SK-N-SH treated with all-trans-retinoic acid at 6 μM for 48 hours (cell line): ENCODE measurements around the gene MOGAT1.

Source experiments
- CREB5 ChIP-seq: fragments of 250-450 bp; sonication (Bioruptor Pico); IDR thresholded peaks from 2 replicates; pipeline ENCODE4 v1.5.1; 2020; ENCODE audit warnings: low read depth, mild to moderate bottlenecking, moderate library complexity
- CSDC2 ChIP-seq: fragments of 250-450 bp; sonication (Bioruptor Pico); IDR thresholded peaks from 2 replicates; pipeline ENCODE4 v1.5.0; 2020; ENCODE audit warnings: mild to moderate bottlenecking, moderate library complexity
- ESRRG ChIP-seq: fragments of 250-450 bp; sonication (Bioruptor Pico); IDR thresholded peaks from 2 replicates; pipeline ENCODE4 v1.6.1; 2021; ENCODE audit warnings: mild to moderate bottlenecking
- PATZ1 ChIP-seq: fragments of 250-450 bp; sonication (Bioruptor Pico); IDR thresholded peaks from 2 replicates; pipeline ENCODE4 v1.8.0; 2020; ENCODE audit warnings: mild to moderate bottlenecking, moderate library complexity, borderline replicate concordance
- RARB ChIP-seq: fragments of 250-450 bp; sonication (Bioruptor Pico); IDR thresholded peaks from 2 replicates; pipeline ENCODE4 v1.8.0; 2021; ENCODE audit warnings: mild to moderate bottlenecking, moderate library complexity
- TCF4 ChIP-seq: fragments of 250-450 bp; sonication (Bioruptor Pico); IDR thresholded peaks from 2 replicates; pipeline ENCODE4 v1.8.0; 2021; ENCODE audit warnings: mild to moderate bottlenecking, moderate library complexity, borderline replicate concordance
- TSHZ2 ChIP-seq: fragments of 250-450 bp; sonication (Bioruptor Pico); IDR thresholded peaks from 2 replicates; pipeline ENCODE4 v1.5.0; 2020; ENCODE audit warnings: mild to moderate bottlenecking, moderate library complexity
- ZFP3 ChIP-seq: fragments of 250-450 bp; sonication (Bioruptor Pico); IDR thresholded peaks from 2 replicates; pipeline ENCODE4 v1.5.0; 2020; ENCODE audit warnings: mild to moderate bottlenecking, moderate library complexity
- ZFP30 ChIP-seq: fragments of 450-650 bp; formaldehyde crosslinking; IDR thresholded peaks from 2 replicates; pipeline ENCODE4 v1.5.0; 2022; ENCODE audit warnings: mild to moderate bottlenecking, moderate library complexity
- ZNF70 ChIP-seq: fragments of 450-650 bp; formaldehyde crosslinking; IDR thresholded peaks from 2 replicates; pipeline ENCODE4 v1.5.0; 2020; ENCODE audit warnings: mild to moderate bottlenecking, moderate library complexity
- ZNF8 ChIP-seq: fragments of 450-650 bp; formaldehyde crosslinking; IDR thresholded peaks from 2 replicates; pipeline ENCODE4 v1.5.0; 2020; ENCODE audit warnings: mild to moderate bottlenecking, moderate library complexity

GRCh38 chr2:222739939-222740338, 68.5 kb downstream of the MOGAT1 start:
- TF ChIP-seq ESRRG = no peak
- TF ChIP-seq ZFP3 (CRISPR knock-in tag) = no peak
- no peak for TF ChIP-seq ZNF70 (CRISPR knock-in tag)
- TF ChIP-seq PATZ1 (CRISPR knock-in tag) = no peak
- TF ChIP-seq RARB = no peak
- no peak for TF ChIP-seq TCF4 (CRISPR knock-in tag)
- no peak for TF ChIP-seq ZFP30 (CRISPR knock-in tag)
- TF ChIP-seq TSHZ2 (CRISPR knock-in tag) = no peak
- no peak for TF ChIP-seq ZNF8
- TF ChIP-seq CSDC2 = no peak
- TF ChIP-seq CREB5 (CRISPR knock-in tag) = no peak
